ENCODE results near the gene BPNT1. TPM values are rescaled to one million over a fixed set of nuclear protein-coding genes. Genes with fewer than 3 reads are reported as not detected.
"Not testable (repeated sequence)": the region's sequence is repeated elsewhere in the genome, so short reads cannot be mapped to it uniquely, and the experiment has no call there.

The BPNT1 gene
- total and polyA plus RNA-seq, 2 of the 8 experiments (the other 6 are each of a cell fraction or from before 2014, with no cell fraction given), result 13.2 to 16.3 TPM

DNA sequence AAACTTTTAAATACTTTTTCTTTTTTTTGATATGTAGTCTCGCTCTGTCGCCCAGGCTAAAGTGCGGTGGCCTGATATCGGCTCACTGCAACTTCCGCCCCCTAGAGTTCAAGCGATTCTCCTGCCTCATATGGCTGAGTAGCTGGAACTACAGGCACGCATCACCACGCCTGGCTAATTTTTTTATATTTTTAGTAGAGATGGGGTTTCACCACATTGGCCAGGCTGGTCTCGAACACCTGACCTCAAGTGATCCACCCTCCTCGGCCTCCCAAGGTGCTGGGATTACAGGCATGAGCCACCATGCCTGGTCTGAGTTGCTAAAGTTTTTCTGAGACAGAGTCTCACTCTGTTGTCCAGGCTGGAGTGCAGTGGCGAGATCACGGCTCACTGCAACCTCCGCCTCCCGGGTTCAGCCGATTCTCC is 3.3 kb downstream of the BPNT1 start:
- FAIRE-seq; H4K5ac ChIP-seq (ENCODE audit: insufficient read length, low read depth, low read length); H2BK12ac ChIP-seq (ENCODE audit: low read depth, low read length); H3K4me3 ChIP-seq (ENCODE audit: extremely low read depth in 1 of 4, insufficient read depth in 2 of 4, low read depth in 3 of 4, low read length in 4 of 4); H3K18ac ChIP-seq (ENCODE audit: extremely low read depth, low read length); H3K4me2 ChIP-seq (ENCODE audit: insufficient read depth in 1 of 2, low read depth in 2 of 2, low read length in 2 of 2); H3K9ac ChIP-seq (replicated peaks in 1 of 4; ENCODE audit: extremely low read depth in 1 of 4, low read depth in 3 of 4, low read length in 3 of 4); POLR2A ChIA-PET (ENCODE audit: partially characterized antibody); H2BK120ac ChIP-seq (replicated peaks; ENCODE audit: low read depth, low read length); H2BK20ac ChIP-seq (ENCODE audit: low read length); H3K4me1 ChIP-seq (replicated peaks in 1 of 4; ENCODE audit: control insufficient read depth in 3 of 4, insufficient read depth in 4 of 4, low read length in 3 of 4); H2BK15ac ChIP-seq (ENCODE audit: low read length); H4K91ac ChIP-seq (replicated peaks; ENCODE audit: insufficient read length, low read length); H3K9me3 ChIP-seq (ENCODE audit: insufficient read depth in 2 of 2, low read depth in 1 of 2, low read length in 1 of 2); H4K20me1 ChIP-seq (replicated peaks in 1 of 2; ENCODE audit: control insufficient read depth in 1 of 2, insufficient read depth in 2 of 2, low read length in 2 of 2); H3K56ac ChIP-seq (replicated peaks; ENCODE audit: insufficient read length, low read depth, low read length); H4K8ac ChIP-seq (ENCODE audit: extremely low read depth, insufficient read depth, low read length); H3K79me2 ChIP-seq (ENCODE audit: control insufficient read depth in 1 of 2, insufficient read depth in 2 of 2, low read length in 2 of 2); H2AFZ ChIP-seq (ENCODE audit: low read length); H3K36me3 ChIP-seq (ENCODE audit: control insufficient read depth in 2 of 4, insufficient read depth in 4 of 4, low read length in 3 of 4); H3K14ac ChIP-seq (ENCODE audit: insufficient read length); H2BK5ac ChIP-seq (ENCODE audit: low read depth, low read length); H3K79me1 ChIP-seq (ENCODE audit: low read depth, low read length); H3K4ac ChIP-seq (replicated peaks; ENCODE audit: insufficient read length, low read depth, low read length); H2AK5ac ChIP-seq (ENCODE audit: low read depth, low read length); H3K27me3 ChIP-seq (replicated peaks in 1 of 4; ENCODE audit: control insufficient read depth in 3 of 4, extremely low read depth in 1 of 4, insufficient read depth in 3 of 4, low read length in 3 of 4); H3K23ac ChIP-seq (ENCODE audit: insufficient read length); H3K23me2 ChIP-seq (ENCODE audit: low read depth, low read length); H3K27ac ChIP-seq (ENCODE audit: low read depth, low read length): not testable (repeated sequence)
- TF ChIP-seq RAD21 (IDR thresholded peaks at IDR 0.05 in 1 of 2, conservative IDR thresholded peaks at IDR 0.05 in 1 of 2; ENCODE audit: low read depth in 2 of 2, low read length in 2 of 2), result peak; percentile 27 to 44; a peak in 3 of 4 replicates
- TF ChIP-seq, protein P1, sequence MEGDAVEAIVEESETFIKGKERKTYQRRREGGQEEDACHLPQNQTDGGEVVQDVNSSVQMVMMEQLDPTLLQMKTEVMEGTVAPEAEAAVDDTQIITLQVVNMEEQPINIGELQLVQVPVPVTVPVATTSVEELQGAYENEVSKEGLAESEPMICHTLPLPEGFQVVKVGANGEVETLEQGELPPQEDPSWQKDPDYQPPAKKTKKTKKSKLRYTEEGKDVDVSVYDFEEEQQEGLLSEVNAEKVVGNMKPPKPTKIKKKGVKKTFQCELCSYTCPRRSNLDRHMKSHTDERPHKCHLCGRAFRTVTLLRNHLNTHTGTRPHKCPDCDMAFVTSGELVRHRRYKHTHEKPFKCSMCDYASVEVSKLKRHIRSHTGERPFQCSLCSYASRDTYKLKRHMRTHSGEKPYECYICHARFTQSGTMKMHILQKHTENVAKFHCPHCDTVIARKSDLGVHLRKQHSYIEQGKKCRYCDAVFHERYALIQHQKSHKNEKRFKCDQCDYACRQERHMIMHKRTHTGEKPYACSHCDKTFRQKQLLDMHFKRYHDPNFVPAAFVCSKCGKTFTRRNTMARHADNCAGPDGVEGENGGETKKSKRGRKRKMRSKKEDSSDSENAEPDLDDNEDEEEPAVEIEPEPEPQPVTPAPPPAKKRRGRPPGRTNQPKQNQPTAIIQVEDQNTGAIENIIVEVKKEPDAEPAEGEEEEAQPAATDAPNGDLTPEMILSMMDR (IDR thresholded peaks at IDR 0.05; ENCODE audit: control extremely low read depth in 1 of 3, insufficient read depth in 1 of 3, low read depth in 1 of 3, low read length in 3 of 3), result peak; percentile 46 to 66 (median 56)
- 76% methylated on average over 15 of the region's 15 CpGs; no CpG with 5 or more reads in 1 of the 2 experiments for WGBS, 2 experiments (ENCODE audit: extremely low coverage in 1 of 2, insufficient coverage in 1 of 2, insufficient read length in 1 of 2, insufficient replicate concordance in 2 of 2, low coverage in 1 of 2, low lambda C conversion rate in 2 of 2, missing lambda C conversion rate in 1 of 2)
- peak in 1 of 2 experiments; percentile 51 for DNase-seq (ENCODE audit: low read depth in 1 of 2, low spot score in 2 of 2)
- CTCF ChIA-PET (ENCODE audit: partially characterized antibody), result interaction anchor here (0.7 to 3.9 kb wide), 14 partner anchors 11 to 247 kb away, joined by 3 to 12 read pairs (median 5); no protein-coding TSS in a partner anchor
